ENCODE measurements around the gene MED13. TPM values are rescaled to one million over a fixed set of nuclear protein-coding genes. Genes with fewer than 3 reads are reported as not detected.

Gene MED13
- total RNA-seq, 1 donor from 2014 or later: 54.8 TPM

- H3K4me1 Mint-ChIP-seq: no peaks in the 10 kb centered on the region
- TF ChIP-seq, protein P1, sequence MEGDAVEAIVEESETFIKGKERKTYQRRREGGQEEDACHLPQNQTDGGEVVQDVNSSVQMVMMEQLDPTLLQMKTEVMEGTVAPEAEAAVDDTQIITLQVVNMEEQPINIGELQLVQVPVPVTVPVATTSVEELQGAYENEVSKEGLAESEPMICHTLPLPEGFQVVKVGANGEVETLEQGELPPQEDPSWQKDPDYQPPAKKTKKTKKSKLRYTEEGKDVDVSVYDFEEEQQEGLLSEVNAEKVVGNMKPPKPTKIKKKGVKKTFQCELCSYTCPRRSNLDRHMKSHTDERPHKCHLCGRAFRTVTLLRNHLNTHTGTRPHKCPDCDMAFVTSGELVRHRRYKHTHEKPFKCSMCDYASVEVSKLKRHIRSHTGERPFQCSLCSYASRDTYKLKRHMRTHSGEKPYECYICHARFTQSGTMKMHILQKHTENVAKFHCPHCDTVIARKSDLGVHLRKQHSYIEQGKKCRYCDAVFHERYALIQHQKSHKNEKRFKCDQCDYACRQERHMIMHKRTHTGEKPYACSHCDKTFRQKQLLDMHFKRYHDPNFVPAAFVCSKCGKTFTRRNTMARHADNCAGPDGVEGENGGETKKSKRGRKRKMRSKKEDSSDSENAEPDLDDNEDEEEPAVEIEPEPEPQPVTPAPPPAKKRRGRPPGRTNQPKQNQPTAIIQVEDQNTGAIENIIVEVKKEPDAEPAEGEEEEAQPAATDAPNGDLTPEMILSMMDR (conservative IDR thresholded peaks at IDR 0.05): no peak
- no peak overlapping the region for H3K4me3 Mint-ChIP-seq
- no peaks in the 10 kb centered on the region for H3K9me3 Mint-ChIP-seq
- no peaks in the 10 kb centered on the region for H3K27me3 Mint-ChIP-seq (ENCODE audit: low read depth)
- no peak overlapping the region for H3K27ac Mint-ChIP-seq (ENCODE audit: unreplicated experiment)
- no peak for DNase-seq (ENCODE audit: low read depth, low spot score)
- H3K36me3 Mint-ChIP-seq (ENCODE audit: low read depth): peaks cover 7% of the 10 kb centered on the region
Measured at GRCh38 chr17:61986898-61987297, 78.2 kb downstream of the MED13 start.

GRCh38 chr17:61984821-61985220 lies 80.3 kb downstream of the MED13 start:
- no peaks in the 10 kb centered on the region for H3K9me3 Mint-ChIP-seq
- H3K27ac Mint-ChIP-seq (ENCODE audit: unreplicated experiment): no peak overlapping the region
- TF ChIP-seq, protein P1 (conservative IDR thresholded peaks at IDR 0.05): no peak
- H3K36me3 Mint-ChIP-seq (ENCODE audit: low read depth): peaks cover 13% of the 10 kb centered on the region
- H3K4me1 Mint-ChIP-seq: no peaks in the 10 kb centered on the region
- no peak overlapping the region for H3K4me3 Mint-ChIP-seq
- no peaks in the 10 kb centered on the region for H3K27me3 Mint-ChIP-seq (ENCODE audit: low read depth)
- no peak for DNase-seq (ENCODE audit: low read depth, low spot score)

GRCh38 chr17:61981323-61981722 lies 83.8 kb downstream of the MED13 start:
- no peak for DNase-seq (ENCODE audit: low read depth, low spot score)
- Mint-ChIP-seq H3K36me3 (ENCODE audit: low read depth) (peaks cover 19% of the 10 kb centered on the region), H3K27me3 (ENCODE audit: low read depth) (no peaks in the 10 kb centered on the region), H3K9me3 (no peaks in the 10 kb centered on the region), H3K4me3 (no peak overlapping the region), H3K27ac (ENCODE audit: unreplicated experiment) (no peak overlapping the region), H3K4me1 (no peaks in the 10 kb centered on the region)
- TF ChIP-seq, protein P1 (conservative IDR thresholded peaks at IDR 0.05): no peak

DNA sequence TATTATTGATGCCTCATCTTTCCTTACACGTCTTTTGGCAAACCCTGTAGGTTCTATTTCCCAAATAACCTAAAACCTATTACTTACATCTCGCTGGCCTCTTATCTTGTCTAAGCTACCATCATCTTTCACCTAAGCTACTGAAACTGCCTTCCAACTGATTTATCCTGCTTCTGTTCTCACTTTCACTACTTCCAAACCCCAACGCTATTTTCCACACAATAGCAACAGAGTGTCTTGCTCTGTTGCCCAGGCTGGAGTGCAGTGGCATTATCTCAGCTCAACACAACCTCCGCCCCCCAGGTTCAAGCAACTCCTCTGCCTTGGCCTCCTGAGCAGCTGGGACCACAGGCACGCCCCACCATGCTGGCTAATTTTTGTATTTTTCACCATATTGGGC lies 84.5 kb downstream of the MED13 start:
- Mint-ChIP-seq H3K4me1 (no peaks in the 10 kb centered on the region), H3K27ac (ENCODE audit: unreplicated experiment) (no peak overlapping the region), H3K9me3 (no peaks in the 10 kb centered on the region), H3K4me3 (no peak overlapping the region), H3K36me3 (ENCODE audit: low read depth) (peaks cover 19% of the 10 kb centered on the region), H3K27me3 (ENCODE audit: low read depth) (no peaks in the 10 kb centered on the region)
- no peak for DNase-seq (ENCODE audit: low read depth, low spot score)
- TF ChIP-seq, protein P1 (conservative IDR thresholded peaks at IDR 0.05): no peak

- TF ChIP-seq, protein P1 (conservative IDR thresholded peaks at IDR 0.05): no peak
- Mint-ChIP-seq H3K9me3 (no peaks in the 10 kb centered on the region), H3K4me3 (no peak overlapping the region), H3K4me1 (no peaks in the 10 kb centered on the region), H3K27ac (ENCODE audit: unreplicated experiment) (no peak overlapping the region), H3K36me3 (ENCODE audit: low read depth) (peaks cover 13% of the 10 kb centered on the region), H3K27me3 (ENCODE audit: low read depth) (no peaks in the 10 kb centered on the region)
- no peak for DNase-seq (ENCODE audit: low read depth, low spot score)
Measured at GRCh38 chr17:61974115-61974514, 91.0 kb downstream of the MED13 start.

GRCh38 chr17:61972311-61972710 lies 92.8 kb downstream of the MED13 start:
- Mint-ChIP-seq H3K4me1 (no peaks in the 10 kb centered on the region), H3K4me3 (no peak overlapping the region), H3K9me3 (no peaks in the 10 kb centered on the region), H3K36me3 (ENCODE audit: low read depth) (peaks cover 14% of the 10 kb centered on the region), H3K27ac (ENCODE audit: unreplicated experiment) (no peak overlapping the region), H3K27me3 (ENCODE audit: low read depth) (no peaks in the 10 kb centered on the region)
- TF ChIP-seq, protein P1 (conservative IDR thresholded peaks at IDR 0.05): no peak
- no peak for DNase-seq (ENCODE audit: low read depth, low spot score)

All from neural crest cell (in vitro differentiated cells).